GDM1 (cell line): ENCODE measurements around the gene DCP1B.
A peak's percentile ranks its signal among the peaks of the same experiment; 100 is the strongest.
"Not testable (repeated sequence)": the region's sequence is repeated elsewhere in the genome, so short reads cannot be mapped to it uniquely, and the experiment has no call there.

ENCODE experiments used
- DNase-seq: peaks from one replicate; lab custom pipeline; 2025; lab: John Stamatoyannopoulos, UW

DCP1B gene

DNA sequence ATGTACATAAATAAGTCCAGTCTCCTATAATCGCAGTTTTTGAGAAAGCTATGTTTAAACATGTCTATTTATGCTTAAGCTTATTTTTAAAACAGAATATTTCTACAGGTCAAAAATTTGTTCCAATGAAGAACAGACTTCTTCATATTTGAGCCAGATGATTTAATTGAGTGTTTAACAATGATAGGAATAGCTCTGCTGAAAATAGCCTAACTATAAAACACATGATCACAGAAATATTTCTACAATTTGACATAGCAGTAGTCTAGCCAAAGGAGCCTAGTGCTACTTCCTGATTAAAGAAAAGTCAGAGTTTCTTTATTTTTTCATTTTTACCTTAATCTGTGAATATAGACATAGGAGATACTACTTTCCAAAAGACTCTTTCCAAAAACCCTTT lies 29.4 kb downstream of the DCP1B start:
- no peak for DNase-seq

DNA sequence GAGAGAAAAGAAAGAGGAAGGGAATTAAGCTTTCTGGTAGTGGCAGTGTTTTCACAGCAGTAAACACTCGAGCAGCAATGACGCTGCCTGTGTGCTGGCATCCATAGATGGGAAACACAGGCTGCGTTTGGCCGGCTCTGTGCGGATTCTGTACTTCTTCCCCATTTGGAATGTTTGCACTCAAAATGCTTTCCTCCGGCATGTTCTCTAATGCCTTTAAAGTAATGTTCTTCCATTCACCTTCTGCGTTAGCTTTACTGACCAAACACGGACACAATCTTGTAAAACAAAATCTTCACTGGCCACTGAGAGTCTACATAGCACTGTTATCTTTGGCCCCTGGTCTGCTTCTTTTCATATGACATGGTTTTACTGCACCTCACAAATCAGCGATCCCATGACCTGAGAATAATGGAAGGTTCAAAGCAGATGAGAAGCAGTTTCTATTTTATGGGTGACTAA lies 31.4 kb downstream of the DCP1B start:
- DNase-seq = no peak

DNA sequence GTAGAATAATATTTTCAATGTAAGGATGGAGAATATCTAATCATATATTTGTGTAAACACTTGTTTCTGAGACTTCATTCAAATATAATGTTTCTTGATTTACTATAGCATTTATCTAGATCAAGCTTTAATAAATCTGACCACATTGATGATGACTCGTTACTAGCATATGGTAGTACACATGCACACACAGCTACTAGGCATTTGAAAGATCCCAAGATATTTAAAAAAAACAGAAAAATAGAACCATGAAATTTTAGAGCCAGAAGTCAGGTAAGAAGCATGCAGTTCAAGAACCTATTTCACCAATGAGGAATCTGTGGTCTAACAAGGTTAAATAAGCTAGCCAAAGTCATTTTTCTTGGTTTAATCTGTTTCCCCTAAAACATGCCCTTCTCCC lies 32.0 kb downstream of the DCP1B start:
- DNase-seq = no peak

DNA sequence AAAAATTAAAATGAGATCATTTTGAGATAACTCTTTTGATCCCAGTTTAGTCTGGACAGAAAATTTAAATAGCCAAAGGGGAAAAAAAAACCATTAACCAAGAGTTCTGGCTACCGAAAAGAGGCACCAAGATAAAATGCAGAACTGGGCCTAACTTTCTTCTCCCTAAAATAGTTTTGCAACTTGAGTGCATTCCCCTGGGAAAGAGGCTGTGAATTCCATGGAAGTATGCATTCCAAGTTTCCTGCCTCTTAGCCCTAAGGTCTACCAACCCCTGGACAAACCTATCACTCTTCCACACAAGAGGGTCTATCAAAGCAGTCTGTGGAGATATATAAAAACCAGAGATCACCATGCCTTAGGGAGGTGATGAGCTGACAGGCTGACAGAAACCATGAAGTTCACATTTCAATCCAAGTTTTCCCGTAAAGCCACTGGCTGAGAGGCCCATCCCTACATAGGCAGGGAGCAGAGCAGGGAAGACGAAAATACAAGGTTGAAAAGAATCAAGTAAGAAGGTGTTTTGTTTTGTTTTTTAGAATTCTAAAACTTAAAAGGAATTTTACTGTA lies 33.8 kb downstream of the DCP1B start:
- no peak for DNase-seq

DNA sequence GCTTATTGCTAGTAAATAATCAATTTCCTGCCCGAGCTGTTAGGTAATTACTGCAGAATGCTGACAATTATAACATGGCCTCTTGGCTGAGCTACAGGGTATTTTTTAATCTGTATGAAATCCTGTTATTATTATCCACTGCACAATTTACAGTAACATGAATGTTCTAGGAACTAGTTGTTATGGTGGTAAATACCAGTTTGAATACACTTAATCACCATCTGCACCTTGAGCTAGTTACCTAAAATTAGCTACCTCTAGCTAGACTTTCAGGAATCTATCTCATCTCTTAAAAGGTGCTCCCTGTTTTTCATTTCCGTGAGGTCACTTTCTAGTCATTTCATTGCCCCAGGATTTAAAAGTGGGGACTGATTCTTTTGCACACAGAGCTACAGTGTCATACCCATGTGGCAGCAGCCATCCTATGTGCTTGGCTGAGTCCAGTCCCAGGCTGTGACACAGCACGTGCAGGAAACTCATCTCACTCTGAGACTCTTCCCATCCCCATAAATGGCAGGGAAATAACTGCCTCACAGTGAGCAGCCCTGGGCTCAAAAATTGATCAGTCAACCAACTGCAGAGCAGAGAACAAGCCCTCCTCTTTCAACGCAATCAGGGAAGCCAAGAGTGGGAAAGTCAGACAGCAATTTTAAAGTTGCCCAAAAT lies 37.6 kb downstream of the DCP1B start:
- no peak for DNase-seq

DNA sequence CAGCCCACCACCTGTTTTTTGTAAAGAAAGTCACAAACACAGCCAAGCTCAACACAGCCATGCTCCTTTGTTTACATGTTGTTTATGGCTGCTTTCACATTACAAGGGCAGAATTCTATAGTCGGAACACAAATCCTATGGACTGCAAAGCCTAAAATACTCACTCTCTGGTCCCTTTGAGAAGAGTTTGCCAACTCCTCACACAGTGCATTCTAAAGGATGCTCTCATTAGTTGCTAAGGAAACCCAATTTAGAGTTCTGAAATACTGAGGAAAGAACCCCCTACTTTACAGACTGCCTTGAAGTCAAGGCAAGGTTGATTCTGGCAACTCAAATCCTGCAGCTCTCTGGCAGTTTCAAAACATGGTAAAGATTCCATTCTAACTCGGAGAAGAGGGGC lies 38.3 kb downstream of the DCP1B start:
- no peak for DNase-seq

DNA sequence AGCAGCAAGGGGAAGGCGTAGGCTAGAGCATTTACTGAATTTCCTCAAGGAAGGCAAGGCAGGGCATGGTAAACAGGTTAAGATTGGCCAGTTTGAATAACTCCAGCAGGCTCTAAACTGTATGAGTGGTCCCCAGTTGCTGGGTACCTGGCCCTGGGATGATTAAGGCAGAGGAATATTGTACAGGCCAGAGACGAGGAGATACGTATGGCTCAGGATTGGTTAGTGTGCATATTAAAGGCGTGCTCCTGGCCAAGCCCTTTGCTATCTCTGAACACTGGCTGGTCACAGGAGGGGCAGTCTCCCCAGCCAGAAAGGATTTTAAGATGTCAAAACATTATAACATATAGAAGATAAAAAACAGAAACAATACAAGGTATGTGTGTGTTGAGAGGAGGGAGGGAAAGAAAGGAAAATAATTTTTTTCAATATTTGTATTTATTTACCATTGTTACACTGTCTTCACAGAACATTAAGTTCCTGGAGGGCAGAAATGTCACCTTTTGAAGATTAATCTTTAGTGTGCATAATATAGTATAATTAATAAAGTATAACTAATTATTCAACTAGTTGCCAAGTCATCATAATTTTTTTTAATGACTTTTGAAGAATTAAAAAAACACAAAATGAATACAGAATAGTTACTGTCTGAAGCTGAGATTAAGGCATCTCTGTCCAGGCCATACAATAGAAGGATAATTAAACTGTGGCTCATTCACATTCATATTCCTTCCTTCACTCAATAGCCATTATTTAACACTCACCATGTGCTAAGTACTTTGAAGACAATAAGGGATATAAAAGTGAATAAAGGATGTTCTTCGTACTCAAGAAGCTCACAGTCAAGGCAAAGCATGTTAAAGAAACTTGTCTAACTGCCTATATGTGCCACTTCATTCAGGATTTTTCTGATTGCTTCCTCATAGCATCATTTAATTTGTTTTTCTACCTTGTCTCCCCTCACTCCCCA lies 41.9 kb downstream of the DCP1B start:
- no peak for DNase-seq

DNA sequence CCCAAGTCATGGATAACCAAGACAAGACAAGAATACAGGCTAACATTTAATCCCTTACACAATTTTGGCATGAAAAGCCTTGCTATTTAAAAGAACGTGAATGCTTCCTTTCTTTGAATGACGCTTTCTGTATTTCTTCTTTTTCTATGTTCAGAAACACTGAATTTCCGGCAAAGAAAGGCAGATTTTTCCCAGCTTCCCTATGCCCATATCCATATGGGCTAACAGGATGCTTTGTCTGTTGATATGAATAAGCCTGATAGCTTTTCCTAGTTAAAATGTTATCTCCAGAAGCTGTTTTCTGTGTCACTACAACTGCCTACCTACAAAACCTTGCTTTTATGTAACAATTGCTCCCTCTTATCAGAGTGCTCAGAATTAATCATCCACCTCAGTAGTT lies 47.5 kb downstream of the DCP1B start:
- DNase-seq = no peak

DNA sequence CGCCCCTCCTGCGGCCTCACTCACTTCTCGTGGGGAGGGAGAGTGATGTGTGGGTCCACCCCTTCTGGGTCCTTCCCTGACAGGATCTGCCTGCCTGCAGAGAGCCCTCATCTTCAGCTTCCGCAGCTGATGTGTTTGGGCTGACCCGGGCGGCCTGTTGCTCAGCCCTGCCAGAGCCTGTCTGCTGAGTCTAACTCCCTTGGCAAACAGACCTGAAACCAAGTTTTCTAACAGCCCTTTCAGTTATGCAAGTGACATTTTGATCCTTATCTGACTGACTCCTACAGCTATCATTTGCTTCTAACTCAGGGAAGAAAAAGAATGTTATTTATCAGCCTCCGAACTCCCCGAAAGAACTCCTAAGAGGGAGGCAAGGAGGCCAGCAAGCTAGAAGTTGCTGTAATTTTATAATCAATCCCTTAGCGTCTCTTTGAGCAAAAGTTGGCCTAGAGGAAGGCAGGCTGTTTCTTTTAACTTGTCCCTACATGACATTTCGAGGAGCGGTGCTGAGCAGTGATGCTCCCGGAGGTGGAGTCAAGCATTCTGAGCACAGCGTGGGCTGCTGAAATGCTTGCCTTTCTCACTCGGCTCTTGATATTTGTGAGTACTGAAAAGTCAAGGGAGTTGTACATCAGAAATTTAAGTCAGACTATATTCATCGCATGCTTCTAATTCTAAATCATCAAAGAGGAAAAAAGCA lies 54.3 kb downstream of the DCP1B start:
- no peak for DNase-seq

DNA sequence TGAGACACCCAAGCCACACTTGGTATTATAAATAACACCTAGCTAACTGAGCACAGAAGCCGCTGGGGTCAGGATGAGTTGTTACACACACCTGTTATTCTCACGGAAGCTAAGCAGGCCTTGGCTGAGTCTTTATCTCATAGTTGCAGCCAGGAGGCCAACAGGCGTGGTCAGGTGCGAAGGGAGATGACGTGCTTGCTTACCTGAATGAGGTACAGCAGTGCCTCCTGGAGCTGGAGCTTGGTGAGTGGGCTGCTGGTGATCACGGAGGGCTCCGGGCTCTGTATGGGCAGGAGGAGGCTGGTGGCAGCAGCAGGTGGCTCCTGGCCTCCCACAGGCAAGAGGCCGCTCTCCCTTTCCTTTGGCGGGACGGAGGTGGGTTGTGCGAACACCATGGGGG lies 55.4 kb downstream of the DCP1B start:
- no peak for DNase-seq

DNA sequence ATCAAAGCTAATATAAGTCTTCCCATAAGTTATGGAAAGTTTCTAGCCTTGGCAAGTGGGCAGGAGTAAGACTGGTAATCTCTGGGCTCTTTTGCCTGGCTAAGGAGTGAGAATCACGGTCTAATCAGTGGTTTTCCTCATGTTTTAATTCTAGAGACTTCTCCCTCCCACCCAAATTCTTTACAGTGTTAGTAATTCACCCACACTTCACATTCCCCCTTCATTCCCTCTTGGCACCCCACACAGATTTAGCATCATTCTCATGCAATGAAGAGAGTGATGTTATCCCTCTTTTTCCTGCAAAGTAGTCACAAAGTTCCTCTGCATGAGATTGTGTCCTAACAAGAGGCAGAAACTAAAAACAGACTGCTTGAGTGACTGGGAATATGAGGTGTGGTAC lies 57.2 kb downstream of the DCP1B start:
- DNase-seq = no peak

DNA sequence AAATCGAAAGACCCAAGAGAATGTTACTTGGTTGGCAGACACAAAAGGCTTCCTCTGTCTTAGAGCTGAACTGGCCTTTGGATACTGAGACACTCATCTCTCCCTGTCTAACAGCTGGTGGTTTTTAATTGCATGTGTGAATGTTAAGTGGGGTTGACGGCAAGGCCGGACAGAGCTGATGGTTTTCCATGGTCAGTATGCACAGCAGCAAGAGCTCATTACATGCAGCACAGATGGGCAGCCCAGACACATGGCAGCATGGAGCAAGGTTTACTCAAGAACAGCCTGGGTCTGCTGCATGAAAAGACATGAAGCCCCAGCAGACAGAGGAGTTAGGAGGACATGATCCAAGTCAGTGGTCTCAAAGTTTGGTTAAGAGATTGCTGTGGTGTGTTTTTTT lies 58.0 kb downstream of the DCP1B start:
- no peak for DNase-seq

DNA sequence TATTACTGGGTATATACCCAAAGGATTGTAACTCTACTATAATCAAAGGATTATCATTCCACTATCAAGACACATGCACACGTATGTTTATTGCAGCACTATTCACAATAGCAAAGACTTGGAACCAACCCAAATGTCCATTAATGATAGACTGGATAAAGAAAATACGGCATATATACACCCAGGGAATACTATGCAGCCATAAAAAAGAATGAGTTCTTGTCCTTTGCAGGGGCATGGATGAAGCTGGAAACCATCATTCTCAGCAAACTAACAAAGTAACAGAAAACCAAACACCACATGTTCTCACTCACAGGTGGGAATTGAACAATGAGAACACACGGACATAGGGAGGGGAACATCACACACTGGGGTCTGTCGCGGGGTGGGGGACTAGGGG lies 58.8 kb downstream of the DCP1B start:
- DNase-seq = not testable (repeated sequence)

DNA sequence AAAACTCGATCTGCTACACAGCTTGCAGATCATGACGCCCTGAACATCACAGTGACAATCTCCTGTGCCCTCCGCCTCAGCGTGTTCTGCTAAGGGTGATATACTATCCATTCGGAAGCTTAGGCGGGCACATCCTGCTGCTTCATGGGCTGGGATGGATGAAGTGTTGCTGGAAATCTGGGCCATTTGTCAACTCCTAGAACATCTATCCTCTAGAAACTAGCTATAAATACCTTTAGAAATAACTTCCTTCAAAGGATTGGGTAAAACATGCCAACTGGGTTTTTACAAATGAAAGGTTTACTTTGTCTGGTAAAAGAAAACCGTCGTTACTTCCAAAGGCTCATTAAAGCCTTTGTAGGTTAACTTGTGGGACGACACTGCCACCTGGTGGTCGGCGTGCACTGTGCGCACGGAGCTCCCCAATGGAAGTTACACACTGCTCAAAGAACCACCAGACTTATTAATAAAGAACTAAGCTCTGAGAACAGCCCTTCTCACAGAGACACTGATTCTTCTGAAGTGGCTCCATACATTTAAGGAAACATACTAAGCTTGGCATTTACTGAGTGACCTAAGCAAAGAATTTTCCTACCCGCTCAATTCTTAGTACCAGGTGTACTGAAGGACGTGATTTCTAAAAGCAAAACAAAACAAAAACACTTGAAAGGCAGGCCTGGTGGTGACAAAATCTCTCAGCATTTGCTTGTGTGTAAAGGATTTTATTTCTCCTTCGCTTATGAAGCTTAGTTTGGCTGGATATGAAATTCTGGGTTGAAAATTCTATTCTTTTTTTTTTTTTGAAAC lies 64.3 kb downstream of the DCP1B start:
- peak; percentile 64 for DNase-seq

DNA sequence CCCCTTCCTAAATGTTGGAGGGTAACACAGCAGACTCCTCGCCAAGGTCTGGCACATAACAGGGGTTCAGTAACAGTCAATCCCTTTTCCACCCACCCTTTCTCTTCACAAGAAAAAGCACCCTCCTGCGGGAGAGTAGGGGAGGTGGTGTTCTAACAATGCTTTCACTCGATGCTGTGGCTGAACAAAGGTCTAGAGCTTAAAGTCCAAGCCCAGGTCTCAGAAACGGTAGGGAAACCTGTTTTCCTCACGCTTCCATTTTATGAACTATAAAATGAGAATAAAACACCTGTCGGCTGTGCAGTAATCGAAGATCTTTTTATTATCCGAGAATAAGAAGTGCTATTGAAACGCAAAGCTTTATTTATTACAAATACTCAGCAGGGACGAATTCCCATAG lies 64.9 kb downstream of the DCP1B start:
- DNase-seq = no peak

DNA sequence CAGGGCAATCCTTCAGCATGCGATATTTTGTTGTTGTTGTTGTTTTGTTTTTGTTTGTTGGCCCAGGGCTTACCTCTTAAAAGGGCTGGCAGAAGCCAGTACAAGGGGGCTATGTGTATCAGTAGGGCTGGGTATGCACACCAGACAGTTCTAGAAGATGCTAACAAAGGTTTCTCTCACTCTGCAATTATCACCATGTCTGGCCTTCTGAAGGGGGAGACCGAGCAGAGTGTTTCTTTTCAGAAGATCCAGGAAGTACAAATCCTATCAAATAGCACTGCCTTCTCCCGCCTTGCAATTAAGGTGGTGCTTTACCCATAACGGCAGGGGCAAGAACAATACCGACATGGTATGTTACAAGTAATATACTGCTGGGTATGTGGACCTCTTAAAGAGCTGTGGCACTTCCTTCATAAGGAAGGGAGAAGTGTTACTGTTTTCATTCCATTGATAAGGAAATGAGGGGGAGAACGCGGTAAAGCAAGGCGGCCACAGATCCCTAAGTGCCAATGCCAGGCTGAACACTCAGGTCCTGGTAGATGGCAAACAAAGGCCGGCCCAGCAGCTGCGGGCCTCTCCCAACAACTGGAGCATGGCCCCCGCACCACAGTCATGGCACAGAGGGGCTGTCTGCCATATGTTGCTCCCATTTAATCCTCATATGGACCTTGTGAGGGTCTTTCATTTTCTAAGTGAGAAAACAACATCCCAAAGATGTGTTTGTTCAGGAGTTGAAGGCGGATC lies 66.6 kb downstream of the DCP1B start:
- no peak for DNase-seq

DNA sequence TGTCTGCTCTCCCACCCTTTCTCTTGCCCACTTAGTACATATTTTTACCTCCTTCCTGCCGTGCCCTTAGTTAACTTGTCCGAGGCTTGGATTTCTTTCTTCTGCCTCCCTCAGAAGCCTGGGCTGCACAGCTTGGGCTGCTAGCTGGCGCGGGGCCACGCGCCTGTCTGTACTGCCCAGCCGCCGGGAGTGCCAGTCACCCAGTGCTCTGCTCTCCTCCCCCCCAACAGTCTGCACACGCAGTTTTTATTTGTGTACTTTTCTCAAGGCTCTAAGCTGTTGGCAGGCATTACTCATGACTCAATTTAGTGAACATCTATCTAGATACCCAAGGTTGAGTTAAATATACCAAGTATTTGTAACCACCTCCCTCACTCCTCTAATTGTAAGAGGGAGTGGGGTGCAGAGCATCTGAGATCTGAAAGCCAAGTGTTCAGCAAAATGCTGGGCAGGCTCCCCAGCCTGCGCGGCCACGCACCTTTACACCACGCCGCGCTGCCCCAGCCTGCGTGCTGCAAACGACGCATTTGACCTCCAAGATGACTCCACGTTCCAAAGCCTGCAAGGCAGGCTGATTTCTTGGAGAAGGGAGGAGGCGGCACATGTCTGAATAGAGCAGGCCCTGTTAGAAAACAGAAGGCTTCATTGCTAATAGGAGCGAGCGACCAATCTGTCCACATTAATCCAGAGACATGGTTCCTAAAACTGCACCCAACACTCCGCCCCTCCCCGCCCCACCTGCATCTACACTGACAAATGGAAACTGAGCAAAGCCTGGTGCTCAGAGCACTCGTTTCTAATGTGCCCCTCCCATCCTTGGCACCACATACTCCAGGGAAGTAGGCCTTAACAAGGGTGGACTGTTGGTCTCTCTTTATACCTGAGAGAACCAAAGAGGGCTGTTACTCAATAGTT lies 67.6 kb downstream of the DCP1B start:
- DNase-seq = no peak

DNA sequence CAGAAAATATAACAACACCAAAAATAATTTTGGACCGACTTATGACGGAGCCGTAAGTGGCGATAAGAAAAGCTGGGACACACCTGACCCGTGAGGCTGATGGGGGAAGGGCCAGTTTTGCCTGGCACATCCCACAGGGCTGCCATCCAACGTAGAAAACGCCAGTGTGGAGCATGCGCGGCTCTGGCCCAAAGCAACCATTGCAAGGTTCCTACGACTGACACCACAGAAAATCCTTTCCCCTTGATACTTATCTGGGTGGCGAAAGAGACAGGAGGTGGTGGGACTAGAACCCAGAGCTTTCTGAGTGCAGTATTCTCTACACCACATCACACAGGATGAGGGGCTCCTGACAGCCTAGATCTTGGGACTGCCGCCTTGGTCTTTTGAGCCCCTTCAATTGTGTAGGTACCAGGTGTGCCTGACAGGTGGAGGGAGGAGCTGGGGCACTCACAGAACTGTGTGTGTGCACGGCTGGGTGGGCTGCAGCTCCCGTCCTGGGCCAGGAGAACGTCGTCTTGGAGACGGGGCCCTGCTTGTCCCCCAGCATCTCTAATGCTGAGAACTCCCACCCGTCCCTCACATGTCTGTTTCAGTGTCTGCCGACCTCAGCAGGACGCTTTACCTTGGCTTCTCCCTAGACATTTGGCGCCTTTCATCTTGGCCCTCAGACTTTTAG lies 68.4 kb downstream of the DCP1B start:
- no peak for DNase-seq

DNA sequence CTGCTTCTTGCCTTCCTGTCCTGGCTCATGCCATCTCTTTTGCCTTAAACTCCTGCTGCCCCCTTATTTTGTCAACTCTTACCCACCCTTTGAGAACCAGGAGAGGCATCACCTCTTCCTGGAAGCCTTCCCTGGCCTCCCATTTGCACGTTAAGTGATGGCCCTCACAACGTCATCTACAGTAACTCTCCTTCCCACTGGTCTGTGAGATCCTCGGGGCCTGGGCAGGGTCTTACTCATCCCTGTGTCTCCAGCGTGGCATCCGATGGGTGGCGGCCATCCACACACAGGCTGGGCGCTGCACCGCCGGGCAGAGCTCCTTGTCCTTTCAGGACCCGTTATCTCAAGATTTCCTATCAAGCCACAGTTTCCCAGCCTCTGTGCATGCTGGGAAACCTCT lies 69.0 kb downstream of the DCP1B start:
- no peak for DNase-seq
